GM18907 (cell line): ENCODE results near the gene NRF1.
"Not testable (repeated sequence)": the region's sequence is repeated elsewhere in the genome, so short reads cannot be mapped to it uniquely, and the experiment has no call there.

Experiments used
- ATAC-seq: cut with Tn5 transposase; IDR thresholded peaks from one replicate; pipeline ENCODE4 v1.9.1; 2021; ENCODE audit warnings: mild to moderate bottlenecking, moderate library complexity; ENCODE audit not compliant: unreplicated experiment

The NRF1 gene

DNA sequence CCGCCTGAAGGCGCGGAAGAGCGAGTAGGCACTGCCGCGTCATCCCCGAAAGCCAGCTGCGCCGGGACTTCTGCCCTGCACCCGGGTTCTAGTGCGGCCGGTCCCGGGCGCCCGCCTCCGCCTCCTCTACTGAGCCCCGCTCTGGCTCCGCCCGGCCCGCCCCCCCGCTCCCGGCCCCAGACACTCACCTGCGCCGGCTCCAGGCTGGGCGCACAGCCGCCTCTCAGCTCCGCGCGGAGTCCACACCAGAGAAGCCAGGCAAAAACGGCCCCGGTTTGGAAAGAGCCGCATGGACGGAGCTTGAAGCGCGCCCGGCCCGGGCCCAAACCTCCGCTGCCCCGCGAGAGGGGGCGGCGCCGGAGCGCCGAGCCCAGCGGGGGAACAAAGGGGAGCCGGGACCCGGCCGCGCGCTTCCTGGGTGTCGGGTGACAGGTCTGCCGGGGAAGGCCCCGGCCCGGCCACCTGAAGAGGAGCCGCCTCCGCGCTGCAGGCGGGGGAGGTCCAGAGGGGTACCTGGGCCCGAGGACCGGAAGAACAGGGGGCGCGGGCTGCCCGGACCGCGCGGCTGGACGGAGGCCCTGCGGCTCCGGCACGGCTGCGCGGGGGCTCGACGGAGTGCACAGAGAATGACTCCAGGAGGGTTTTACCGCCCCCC, 168.2 kb downstream of the NRF1 start:
- ATAC-seq, result peak; percentile 31

DNA sequence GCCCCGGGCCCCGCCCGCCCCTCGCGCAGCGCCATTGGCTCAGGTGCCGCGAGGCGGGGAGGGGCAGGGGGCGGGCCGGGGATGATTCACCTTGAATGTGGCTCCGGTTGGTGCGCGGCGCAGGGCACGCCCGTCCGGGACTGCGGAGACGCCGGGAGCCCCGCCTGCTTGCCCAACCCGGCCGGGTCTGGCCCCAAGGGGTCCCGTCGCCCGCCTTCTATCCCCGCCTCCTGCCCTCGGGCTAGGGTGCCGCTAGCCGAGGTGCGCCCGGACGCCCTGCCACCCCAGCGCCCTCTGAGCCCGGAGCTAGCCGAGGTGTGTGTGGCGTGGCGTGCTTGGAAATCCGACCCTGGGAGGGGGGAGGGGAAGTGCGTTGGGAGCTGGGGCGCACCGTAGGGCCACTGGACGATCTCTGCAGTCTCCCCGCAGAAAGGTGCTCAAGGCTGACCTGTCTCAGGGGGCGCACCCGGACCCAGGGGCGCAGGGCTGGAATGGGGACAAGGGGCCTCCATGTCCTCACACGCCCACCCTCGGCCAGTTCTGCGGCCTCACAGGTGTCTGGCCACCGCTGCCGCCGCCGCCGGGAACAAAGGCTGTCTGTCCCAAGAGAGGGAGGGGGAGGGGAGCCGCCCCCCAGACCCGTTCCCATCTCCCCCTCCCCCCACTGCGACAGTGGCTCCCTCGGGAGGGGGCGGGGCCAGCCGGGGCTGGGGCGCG, 168.9 kb downstream of the NRF1 start:
- ATAC-seq, result peak; percentile 36

DNA sequence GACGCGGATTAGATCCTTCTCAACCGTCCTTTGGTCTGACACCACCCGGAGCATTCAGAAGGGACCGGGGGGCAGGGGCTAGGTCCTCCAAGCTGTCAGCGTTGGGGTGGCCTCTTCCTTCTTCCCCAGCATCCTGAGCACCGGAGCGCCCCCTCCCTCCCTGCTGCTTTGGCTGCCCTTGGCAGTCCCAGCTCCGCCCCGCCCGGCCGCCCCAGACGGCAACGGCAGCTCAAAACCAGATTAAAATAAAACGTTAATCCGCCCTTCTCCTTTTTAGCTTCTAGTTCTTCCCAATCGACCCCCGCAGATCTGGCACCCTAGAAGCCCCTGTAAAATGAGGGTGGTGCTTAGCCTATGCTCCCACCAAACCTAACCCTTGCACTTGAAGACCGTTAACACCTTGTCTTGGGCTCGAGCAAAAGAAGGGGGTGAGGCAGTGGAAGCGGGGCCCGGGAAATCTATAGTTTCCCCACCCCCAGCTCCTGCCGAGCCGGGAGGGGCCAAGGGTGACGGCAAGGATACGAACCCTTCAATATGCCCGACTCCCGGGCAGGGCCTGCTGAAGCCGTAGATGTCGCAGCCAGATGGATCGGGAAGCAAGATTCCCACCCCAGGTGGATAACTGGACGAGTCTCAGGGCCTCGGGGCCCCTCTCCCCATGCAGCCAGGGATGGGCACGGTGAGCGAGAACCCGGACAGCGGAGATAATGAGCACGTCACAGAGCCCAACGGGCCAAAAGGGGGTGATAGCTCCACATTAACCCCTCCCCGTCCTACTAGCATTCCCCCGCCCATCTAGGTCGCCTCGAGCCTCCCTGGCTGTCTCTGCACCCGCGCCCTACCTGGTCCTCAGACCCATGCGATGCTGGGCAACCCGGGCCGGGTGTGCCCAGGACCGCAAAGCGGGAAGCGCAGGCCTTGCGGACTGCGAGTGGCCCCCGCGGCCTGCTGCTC, 169.7 kb downstream of the NRF1 start:
- no peak for ATAC-seq

DNA sequence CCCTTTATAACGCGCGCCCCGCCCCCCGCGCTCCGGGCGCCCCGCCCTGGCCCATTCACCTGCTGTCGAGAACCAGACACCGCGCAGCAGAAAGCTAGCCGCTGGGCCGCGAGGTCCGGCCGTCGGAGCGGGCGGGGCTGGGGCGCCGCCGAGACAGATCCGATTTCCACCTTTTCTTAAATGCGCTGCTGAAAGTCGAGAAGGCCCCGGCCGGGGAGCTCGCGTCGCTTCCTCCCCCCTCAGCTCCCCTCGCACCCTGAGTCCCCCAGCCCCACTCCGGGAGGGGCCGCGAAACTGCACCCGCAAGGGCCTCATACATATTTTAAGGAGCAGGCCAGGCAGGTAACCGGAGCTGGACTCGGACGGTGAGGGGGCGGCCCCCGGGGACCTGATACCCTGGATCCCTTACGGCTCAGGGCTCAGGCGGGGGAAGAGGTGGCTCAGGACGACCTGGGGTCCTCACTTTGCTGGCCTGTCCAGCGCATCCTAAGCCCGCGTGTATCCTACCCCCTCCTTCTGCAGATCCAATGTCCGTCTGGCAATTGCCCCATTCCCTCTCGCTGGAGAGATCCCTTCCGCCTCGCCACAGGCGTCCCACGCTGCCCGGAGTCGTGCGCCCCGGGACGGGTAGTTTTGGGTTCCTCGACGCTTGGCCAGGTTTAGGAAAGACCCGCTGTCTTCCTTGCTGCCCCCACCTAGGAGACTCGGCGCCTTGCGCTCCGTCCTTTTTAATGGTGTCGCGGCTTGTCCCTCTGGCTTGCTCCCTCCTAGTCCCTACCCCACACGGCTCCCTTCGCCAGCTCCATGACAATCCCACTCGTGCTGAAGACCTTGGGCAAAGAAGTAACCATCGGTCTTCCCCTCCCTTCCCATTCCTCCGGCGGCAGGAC, 170.7 kb downstream of the NRF1 start:
- no peak for ATAC-seq

DNA sequence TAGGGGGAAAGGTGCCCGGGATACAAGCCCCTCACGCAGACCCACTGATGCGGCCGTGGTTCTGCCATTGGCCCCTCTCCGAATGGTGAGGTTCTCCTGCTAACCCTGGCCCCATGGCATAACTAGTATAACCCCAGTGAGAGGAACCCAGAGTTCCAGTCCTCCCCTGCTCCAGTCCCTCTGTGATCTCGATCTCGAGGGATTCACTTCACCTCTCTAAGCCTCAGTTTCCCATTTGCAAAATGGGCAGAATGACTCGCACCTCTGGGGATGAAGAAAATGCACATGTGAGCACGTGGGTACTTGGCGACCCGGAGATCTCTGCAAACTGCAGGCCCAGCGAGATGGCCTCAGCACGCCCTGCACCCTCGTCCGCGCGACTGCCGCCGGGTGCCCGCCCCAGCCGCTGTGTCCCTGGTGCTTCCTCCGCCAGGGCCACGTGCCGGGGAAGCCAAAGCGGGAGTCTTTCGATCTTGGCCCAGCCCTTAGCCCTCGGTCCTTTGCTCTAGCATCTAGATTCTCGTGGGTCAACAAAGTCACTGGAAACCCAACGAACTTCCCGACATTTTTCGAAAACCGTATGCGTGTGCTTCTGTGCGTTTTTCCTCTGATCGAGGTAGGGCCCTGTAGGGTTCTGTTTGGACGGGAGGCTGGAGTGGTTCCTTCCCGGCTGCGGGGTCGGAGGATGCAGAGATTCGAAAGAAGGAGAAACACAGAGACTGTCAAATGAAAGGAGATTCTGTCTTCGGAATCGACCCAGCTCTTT, 171.5 kb downstream of the NRF1 start:
- no peak for ATAC-seq

DNA sequence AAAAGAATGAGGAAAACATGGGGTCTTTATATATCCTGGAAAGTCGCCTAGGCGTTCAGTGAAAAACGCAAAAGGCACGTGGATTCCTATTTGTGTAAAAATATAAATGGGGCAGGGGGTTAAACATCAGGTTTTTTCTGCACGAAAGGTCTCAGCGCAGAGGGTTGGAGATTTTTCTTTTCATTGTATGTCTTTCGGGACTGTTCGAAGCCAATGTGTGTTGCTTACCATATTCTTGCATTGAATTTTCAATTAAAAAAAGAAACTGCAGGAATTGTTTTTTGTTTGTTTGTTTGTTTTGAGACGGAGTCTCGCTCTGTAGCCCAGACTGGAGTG, 172.0 kb downstream of the NRF1 start:
- no peak for ATAC-seq

DNA sequence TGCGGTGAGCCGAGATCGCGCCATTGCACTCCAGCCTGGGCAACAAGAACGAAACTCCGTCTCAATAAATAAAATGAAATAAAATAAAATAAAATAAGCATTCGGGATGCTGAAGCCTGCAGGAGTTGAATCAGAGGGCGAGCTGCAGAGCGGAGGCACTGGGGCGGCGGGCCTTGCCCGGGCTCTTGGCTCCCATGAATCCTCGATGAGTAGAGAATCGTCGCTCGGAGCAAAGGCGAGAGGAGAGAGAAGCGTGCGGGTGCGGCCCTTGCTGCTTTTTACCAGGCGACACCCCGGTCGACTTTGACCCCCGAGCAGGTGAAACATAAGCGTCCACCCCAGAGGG, 172.9 kb downstream of the NRF1 start:
- ATAC-seq, result no peak

DNA sequence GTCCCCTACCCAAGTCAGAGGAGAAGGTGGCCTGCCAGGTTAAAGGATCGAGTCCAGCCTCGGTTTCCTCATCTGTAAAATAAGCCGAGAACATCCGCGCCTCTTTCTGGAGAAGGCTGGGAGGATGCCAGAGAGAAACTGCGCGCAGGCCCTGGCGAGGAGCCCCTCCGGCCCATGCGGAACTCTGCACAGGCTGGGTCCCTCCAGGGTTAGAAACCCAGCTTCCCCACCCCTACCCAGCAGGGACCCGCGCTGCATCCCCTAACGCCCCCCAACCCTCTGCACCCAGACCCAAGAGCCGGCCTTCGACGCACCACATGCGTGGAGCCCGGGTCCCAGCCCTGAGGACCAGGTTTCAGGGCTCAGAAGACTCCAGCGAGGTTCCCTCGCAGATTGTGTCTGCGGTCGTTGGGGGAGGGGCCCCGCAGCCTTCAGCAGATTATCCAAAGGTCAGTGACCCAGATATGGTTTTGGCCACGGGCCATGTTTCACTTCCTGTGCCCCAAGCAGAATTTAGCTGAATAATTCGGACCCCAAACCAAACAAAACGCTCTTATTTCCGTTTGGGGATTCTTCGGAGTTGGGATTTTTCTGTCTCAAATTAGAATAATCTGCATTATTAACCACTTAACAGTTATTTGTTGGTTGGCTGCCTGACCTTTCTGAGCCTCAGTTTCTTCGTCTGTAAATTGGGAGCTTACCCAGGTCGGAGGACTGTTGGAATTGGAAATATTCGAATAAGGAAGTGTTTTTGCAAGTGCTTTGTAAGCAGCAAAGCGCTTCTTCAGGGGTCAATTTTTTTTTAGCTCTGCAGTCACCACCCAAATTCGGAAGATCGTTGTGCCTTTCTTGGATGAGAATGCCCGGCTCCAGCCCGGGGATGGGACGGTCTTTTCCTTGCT, 173.5 kb downstream of the NRF1 start:
- ATAC-seq, result no peak

DNA sequence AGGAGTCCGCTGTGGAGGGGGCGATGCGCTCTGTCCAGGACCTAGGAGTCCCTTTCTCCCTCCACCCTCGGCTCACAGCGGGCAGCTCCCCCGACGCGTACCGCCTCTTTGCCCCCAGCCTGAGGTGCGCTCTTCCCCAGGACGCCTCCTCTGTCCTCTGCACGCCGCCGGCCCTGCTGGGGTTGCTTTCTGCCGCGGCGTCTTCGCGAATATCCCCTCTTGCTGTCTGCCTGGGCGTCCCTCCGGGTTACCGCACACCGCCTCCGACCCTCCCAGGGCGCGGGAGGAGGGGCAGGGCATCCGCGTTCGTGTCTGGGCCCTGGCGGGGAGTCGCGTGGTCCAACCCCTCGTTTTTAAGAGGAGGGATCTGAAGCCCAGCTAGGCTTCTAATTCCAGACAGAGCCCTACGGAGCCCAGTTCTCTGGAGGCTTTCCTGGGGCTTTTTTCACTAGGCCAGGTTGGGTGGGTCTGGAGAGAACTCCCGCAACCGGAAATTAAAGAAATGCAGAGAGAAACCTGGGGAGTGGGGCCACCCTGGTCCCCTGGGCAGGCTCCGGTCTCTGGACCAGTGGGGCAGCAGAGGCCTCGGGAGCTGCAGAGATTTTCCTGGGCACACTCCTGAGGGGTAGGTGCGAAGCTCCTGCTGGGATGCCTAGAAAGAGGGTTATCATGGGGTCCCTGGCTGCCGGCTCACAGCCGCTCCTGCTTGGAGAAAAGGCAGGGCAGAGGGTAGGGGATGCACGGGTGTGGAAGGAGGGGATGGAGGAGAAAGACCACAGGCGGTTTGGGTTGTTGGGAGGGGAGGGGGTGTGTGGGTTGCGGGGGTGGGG, 174.4 kb downstream of the NRF1 start:
- ATAC-seq, result no peak

DNA sequence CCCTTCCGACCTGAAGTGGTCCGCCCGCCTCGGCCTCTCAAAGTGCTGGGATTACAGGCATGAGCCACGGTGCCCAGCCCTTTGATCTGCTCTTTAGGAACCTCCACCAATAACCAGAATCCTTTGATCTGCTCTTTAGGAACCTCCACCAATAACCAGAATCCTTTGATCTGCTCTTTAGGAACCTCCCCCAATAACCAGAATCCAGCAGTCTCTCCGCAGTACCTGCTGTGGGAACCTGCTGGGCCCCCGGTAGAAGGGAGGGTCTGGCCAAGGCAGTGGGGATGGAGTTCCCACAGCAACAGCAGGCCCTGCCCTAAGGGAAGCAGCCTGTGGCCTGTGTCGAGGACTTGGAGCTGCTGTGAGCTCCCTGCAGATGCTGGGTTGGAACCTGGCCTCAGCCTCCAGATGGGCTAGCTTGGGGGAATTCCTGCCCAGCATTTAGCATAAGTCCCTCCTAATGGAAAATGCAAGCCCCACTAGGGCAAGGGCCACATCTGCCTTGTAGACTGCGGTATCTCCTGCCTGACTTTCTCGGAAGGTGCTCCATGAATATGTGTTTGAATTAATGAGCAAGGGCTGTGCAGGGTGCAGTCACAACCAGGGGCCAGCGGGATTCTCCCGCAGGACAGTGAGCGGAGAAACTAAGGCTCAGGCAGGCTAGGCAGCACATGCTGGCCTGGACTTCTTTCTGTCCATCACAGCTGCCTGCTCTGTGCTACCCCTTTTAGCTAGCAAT, 175.5 kb downstream of the NRF1 start:
- no peak for ATAC-seq

DNA sequence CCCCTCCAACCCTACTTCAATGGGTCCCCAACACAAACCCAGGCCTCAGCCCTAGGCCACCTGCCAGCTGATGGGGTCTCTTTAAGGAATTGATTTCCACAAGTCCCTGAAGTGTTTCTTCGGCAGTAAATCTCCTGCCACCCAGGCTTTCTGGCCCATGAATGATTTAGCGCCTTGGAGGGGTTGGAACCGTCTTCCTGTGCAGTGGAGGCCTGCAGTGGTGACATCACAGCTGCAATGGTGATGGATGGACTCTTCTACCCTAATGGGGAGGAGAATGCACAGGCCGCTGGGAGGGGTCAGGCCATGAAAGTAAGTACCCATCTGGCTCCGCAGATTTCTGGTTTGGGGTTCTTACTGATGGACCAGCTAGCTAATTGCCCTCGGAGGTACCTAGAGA, 177.5 kb downstream of the NRF1 start:
- no peak for ATAC-seq

DNA sequence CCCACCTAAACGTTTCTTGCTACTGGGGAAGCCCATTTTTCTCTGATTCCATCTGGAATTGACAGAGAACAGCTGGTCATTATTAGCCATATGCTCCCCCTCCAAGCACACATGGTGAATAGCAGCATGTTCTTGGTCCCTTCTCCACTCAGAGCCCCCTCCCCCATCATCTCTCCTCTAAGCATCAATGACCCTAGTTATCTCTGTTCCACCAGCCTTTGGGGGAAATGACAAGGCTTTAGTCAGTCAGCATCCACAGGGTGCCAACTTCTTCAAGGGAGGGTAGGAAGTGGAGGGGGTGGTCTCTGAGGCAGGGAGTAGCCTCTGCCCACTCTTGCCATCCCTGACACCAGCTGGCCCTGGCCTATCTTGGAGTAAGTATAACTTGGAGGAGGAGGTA, 178.1 kb downstream of the NRF1 start:
- ATAC-seq, result no peak

DNA sequence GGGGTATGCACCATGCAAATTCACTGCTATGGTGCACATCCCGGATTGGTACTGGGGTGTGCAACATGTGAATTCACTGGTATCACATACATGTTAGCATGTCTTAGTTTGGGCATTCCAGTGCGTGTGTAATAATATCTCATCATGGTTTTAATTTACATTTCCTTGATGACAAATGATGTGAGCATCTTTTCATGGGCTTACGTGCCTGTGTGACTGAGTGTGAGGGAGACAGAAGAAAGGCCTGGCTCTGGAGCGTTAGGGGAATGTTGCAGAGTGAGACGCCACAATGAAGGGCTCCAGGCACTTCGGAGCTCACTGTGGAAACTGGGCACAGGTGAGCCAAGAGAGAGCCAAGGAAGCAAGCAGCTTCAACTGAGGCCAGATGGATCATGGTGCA, 178.6 kb downstream of the NRF1 start:
- no peak for ATAC-seq

DNA sequence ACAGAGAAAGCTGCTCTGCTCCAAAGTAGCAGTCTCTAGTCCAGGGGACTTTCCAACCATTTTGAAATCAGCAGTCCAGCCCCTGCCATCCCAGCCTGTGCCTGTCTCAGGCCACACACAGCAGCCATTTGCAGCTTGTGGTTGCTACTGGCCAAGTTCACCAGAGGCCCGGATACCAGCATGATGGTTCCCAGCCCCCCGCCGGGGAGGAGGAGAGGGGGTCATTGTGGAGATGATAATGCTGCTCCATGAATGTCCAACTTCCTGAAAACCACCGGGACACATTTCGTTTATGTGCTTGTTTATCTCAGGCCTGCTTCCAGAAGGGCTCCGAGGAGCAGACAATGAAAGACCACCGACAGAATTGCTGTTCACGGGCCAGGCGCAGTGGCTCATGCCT, 181.2 kb downstream of the NRF1 start:
- ATAC-seq, result no peak

DNA sequence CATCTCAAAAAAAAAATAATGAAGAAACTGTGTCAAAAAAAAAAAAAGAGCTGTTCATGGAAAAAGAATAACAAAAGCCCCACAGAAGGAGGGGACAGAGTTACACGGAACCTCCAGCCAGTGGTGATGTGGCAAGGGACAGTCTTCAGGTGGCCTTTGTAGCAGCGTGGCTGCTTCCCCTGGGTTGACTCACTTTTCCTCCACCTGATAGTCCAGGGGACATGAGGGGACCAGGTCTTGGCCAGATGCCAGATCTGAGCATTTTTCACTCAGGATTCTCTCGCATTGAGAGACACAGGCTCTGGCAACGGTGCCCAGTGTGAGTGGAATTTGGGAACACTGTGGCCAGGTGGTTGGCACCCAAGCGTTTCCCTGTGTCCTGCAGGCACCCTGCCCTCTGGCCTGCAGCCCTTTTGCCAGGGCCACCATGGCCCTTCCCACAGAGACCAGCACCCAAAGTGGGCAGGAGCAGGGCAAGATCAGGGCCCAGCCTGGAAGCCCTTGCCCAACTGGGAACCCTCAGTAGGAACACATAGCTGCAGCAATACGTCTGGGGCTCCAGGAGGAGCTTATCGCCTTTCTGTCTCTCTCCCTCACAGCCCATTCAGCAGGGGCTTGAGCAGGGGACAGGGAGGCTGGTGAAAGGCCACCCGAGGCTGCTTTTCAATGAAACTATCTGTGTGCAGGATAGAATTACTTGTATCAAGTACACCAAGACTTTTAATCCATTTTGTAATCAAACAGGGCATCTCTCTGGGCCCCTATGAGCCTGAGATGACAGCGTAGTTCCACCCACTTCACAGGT, 182.2 kb downstream of the NRF1 start:
- ATAC-seq, result no peak

DNA sequence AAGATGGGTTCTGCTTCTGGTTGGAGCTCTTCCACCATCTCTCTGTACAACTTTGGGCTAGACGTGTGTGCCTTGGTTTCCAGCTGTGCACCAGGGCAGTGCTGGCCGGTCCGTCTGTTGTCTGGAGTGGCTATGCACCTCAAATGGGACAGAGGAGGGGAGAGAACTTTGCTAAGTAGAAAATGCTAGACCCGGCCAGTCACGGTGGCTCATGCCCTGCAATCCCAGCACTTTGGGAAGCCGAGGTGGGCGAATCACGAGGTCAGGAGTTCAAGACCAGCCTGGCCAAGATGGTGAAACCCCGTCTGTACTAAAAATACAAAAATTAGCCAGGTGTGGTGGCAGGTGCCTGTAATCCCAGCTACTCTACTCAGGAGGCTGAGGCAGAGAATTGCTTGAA, 182.9 kb downstream of the NRF1 start:
- not testable (repeated sequence) for ATAC-seq
